Epithelial cell of esophagus (primary cell): Measurements from ENCODE around the gene ST3GAL5.
A peak's percentile ranks its signal among the peaks of the same experiment; 100 is the strongest.

Experiments
- DNase-seq: peaks from one replicate; pipeline ENCODE4 v3.0.0; 2010; ENCODE audit warnings: low read depth
- H3K4me3 ChIP-seq: 2 replicates; pipeline ENCODE4 v1.5.1; 2011; ENCODE audit warnings: mild to moderate bottlenecking, low read length, control low read depth
- TF ChIP-seq, protein P1 (sequence below): IDR thresholded peaks from 2 replicates; pipeline ENCODE4 v1.5.1; 2011; ENCODE audit warnings: low read depth, mild to moderate bottlenecking, low read length, control low read depth, inconsistent platforms; ENCODE audit not compliant: insufficient read depth; ENCODE audit errors: missing control alignments

Gene ST3GAL5

DNA sequence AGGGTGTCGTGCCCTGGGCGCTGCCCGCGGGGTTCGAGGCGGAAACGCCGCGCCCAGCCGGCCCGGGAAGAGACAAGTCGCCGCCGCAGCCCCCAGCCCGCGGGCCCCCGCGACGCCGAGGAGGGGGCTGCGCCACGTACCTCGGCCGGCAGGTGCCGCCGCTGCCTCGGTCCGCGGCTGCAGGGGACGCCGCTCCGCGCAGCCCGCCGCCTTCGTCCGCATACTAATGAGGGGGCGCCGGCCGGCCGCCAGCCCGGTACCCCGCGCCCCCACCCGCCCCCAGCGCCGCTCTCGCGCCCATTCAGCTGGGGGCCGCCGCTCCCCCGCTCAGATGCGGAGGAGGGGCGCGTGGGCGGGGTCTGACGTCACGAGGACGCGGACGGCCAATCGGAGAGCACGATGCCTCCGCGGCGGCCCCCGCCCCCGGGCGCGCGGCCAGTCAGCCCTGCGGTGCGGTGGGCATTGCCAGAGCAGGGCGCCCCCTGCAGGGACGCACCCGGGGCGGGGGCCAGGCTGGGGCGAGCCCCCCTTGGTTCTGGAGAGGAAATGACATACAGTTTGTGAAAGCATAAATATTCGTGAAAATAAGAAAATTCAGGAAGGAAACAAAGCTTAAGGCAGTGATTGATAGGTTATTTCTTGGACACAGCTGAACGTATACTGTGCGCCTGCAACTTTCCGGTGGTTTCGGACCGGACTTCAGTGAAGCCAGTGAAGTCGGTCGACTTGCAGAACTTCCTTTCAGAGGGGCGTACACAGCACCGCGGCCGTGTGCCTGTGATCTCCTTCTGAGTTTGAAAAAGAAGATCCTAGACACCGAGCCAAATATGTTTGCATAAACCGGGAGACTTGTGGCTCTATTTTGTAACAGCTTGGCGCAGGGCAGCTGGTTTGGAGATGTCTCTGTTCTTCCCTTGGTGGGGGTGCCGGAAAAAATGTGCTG is at the start of gene ST3GAL5:
TSS of gene ST3GAL5 (minus strand) at position 307 of the 943 bp plus-strand sequence. CDS start at position 222, 85 bp downstream.
- DNase-seq = peak; percentile 86
- TF ChIP-seq, protein P1, sequence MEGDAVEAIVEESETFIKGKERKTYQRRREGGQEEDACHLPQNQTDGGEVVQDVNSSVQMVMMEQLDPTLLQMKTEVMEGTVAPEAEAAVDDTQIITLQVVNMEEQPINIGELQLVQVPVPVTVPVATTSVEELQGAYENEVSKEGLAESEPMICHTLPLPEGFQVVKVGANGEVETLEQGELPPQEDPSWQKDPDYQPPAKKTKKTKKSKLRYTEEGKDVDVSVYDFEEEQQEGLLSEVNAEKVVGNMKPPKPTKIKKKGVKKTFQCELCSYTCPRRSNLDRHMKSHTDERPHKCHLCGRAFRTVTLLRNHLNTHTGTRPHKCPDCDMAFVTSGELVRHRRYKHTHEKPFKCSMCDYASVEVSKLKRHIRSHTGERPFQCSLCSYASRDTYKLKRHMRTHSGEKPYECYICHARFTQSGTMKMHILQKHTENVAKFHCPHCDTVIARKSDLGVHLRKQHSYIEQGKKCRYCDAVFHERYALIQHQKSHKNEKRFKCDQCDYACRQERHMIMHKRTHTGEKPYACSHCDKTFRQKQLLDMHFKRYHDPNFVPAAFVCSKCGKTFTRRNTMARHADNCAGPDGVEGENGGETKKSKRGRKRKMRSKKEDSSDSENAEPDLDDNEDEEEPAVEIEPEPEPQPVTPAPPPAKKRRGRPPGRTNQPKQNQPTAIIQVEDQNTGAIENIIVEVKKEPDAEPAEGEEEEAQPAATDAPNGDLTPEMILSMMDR = peak; percentile 32
- peak within 1 kb of the TSS; percentile 78 for H3K4me3 ChIP-seq

DNA sequence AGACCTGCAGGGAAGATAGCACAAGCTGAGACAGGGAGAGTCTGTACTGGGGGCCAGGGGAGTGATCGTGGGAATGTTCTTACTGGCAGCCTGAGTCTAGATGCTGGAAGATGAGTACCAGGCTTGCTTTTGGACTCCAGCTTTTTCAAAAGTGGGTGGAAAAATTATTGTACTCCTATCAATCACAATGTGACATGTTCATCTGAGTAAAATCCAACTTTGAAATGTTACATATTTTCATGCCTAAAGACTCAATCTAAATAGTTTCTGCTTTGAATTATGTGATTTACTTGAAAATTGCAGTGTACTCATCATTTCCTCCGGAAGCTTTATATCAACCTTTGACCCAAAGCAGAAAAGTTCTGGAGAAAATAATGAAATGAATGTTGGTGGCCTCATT is 49.7 kb upstream of the ST3GAL5 start:
- DNase-seq = no peak
- TF ChIP-seq, protein P1 = no peak
- H3K4me3 ChIP-seq = no peak overlapping the region

DNA sequence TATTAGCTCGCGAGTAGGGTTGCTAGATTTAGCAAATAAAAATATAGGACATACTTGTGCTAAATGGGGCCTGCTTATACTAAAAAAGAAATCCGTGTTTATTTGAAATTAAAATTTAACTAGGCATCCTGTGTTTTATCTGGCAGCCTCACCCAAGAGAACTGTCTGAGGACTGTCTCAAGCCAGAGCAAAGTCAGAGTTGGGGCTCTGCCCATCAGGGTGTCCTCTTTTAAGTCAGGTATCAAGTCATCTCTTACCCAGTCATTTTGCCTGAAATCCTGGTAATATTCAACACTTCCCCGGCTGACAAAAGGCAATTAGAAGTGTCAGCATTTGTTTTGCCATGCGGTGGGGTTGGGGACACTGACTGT is 48.3 kb upstream of the ST3GAL5 start:
- TF ChIP-seq, protein P1 = no peak
- DNase-seq = no peak
- no peak overlapping the region for H3K4me3 ChIP-seq

DNA sequence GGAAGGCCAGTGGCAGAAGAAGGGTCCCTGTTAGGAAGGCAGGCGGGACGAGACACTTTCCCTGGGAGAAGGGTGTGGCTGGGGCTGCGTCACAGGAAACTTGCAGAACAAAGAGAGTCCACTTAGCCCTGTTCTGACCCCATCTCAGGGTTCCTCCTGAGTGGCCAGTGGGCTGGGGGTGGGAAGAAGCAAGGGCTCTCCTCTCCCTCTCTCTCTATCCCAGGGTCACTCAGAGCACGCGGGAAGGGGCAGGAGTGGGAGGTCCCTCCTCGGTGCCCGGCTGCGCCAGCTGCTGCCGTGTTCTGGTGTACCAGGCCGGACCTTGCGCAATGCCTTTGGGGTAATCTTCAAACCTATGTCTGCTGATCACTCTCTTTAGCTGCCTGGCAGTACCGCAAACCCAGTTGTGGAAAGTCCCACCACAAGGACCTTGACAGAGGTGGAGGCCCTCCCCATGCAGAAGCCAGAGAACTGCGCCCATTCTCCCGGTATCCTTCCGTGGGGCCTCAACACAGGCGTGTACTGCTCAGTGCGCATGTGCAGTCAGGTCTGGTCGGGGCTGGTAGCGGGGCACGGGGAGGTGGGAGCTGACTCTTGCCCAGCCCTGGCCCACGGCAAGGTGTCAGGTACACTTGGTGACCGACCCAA is 47.8 kb upstream of the ST3GAL5 start:
- no peak overlapping the region for H3K4me3 ChIP-seq
- TF ChIP-seq, protein P1 = no peak
- no peak for DNase-seq

DNA sequence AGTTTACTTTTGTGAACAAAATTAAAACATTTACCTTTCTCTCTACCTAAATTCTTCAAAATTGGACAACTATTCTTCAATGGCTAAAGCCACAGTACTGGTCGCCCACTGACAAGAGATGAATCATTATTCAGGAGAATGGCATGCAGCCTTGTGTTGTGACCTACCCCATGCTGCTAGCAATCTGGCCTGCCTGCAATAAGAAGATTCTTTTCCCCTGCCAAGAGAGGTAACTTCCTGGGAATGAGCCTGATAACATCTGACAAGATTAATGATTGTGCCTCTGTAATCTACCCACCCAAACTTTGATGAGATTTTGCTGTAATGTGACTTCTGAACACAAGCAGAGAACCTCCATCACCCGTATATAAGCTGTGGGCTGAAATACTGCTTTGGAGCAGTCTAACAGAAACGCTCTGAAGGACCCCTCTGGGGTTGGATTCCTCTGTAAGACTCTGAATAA is 47.0 kb upstream of the ST3GAL5 start:
- no peak overlapping the region for H3K4me3 ChIP-seq
- TF ChIP-seq, protein P1 = no peak
- DNase-seq = peak; percentile 62

DNA sequence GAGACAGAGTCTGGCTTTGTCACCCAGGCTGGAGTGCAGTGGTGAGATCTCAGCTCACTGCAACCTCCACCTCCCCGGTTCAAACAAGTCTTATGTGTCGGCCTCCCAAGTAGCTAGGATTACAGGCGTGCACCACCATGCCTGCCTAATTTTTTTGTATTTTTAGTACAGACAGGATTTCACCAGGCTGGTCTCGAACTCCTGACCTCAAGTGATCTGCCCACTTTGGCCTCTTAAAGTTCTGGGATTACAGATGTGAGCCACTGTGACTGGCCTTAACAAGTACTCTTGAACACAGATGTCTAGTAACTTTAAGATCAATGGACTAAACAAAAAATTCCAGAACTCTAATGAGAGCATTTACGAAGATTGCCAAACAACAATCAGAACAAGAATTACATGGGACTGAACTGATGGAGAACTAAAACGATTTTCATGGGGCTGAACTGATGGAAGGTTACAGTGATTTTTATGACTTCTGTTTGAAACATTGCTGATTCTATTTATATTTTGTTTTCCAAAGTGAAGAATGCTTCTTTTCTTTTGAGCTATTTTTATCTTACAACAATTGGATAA is 46.5 kb upstream of the ST3GAL5 start:
- DNase-seq = no peak
- no peak overlapping the region for H3K4me3 ChIP-seq
- TF ChIP-seq, protein P1 = no peak
